H1 (cell line): ENCODE results near the gene LCE2B.

Experiments used
- EP300 ChIP-seq, 2 experiments: IDR thresholded peaks; 1 replicate in 1 of 2; 2 replicates in 1 of 2; pipeline ENCODE4 v1.6.1; 2011 to 2012; ENCODE audit warnings: low read depth in 2 of 2, low read length in 2 of 2, mild to moderate bottlenecking in 2 of 2, borderline replicate concordance in 1 of 2, inconsistent platforms in 1 of 2, moderate library complexity in 1 of 2
- POLR2A ChIP-seq, 2 experiments: IDR thresholded peaks; 1 replicate in 1 of 2; 2 replicates in 1 of 2; pipeline ENCODE4 v1.6.1; 2011; ENCODE audit warnings: low read depth in 2 of 2, low read length in 2 of 2, mild to moderate bottlenecking in 2 of 2; ENCODE audit errors: control extremely low read depth in 1 of 2
- POLR2AphosphoS5 ChIP-seq: IDR thresholded peaks from 2 replicates; pipeline ENCODE4 v1.6.1; 2011; ENCODE audit warnings: low read depth, low read length
- TF ChIP-seq, protein P1 (sequence below), 3 experiments: IDR thresholded peaks; 1 replicate in 2 of 3; 2 replicates in 1 of 3; pipeline versions ENCODE4 v1.5.1 to v1.6.1; 2011; ENCODE audit warnings: low read length in 3 of 3, mild to moderate bottlenecking in 3 of 3, inconsistent platforms in 2 of 3, low read depth in 1 of 3, moderate library complexity in 1 of 3; ENCODE audit not compliant: insufficient read depth in 1 of 3; ENCODE audit errors: control extremely low read depth in 1 of 3

DNA sequence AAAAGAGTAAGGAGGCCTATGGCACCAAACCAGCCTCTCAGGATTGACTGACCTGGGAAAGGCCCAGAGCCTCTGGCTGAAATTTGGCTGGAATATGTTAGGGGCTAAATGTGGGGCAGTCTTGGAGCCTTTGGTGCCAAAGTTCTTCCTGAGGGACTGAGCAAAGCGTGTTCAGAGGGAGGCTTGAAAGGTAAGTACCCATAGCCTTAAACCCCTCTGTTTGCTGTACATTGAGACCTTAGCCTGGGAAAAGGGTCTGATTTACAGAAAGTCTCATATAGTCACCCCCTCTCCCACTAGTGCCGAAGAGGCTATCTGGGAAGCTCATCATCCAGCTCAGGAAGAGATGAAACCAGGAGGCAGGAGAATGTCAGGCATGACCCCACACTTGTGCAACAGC lies 21.9 kb downstream of the LCE2B start, which contains the start of gene LCE4A:
- TF ChIP-seq, protein P1, sequence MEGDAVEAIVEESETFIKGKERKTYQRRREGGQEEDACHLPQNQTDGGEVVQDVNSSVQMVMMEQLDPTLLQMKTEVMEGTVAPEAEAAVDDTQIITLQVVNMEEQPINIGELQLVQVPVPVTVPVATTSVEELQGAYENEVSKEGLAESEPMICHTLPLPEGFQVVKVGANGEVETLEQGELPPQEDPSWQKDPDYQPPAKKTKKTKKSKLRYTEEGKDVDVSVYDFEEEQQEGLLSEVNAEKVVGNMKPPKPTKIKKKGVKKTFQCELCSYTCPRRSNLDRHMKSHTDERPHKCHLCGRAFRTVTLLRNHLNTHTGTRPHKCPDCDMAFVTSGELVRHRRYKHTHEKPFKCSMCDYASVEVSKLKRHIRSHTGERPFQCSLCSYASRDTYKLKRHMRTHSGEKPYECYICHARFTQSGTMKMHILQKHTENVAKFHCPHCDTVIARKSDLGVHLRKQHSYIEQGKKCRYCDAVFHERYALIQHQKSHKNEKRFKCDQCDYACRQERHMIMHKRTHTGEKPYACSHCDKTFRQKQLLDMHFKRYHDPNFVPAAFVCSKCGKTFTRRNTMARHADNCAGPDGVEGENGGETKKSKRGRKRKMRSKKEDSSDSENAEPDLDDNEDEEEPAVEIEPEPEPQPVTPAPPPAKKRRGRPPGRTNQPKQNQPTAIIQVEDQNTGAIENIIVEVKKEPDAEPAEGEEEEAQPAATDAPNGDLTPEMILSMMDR (IDR thresholded peaks at IDR 0.05; ENCODE audit: control extremely low read depth in 1 of 3, insufficient read depth in 1 of 3, low read depth in 1 of 3, low read length in 3 of 3), result no peak
- no peak for TF ChIP-seq POLR2AphosphoS5
- no peak for TF ChIP-seq EP300 (IDR thresholded peaks at IDR 0.05; ENCODE audit: borderline replicate concordance in 1 of 2, low read depth in 2 of 2, low read length in 2 of 2)
- no peak for TF ChIP-seq POLR2A (IDR thresholded peaks at IDR 0.05; ENCODE audit: control extremely low read depth in 1 of 2, low read depth in 2 of 2, low read length in 2 of 2)
